Measurements from ENCODE around the gene HMGB3.
"Not testable (repeated sequence)": the region's sequence is repeated elsewhere in the genome, so short reads cannot be mapped to it uniquely, and the experiment has no call there.

The HMGB3 gene

DNA sequence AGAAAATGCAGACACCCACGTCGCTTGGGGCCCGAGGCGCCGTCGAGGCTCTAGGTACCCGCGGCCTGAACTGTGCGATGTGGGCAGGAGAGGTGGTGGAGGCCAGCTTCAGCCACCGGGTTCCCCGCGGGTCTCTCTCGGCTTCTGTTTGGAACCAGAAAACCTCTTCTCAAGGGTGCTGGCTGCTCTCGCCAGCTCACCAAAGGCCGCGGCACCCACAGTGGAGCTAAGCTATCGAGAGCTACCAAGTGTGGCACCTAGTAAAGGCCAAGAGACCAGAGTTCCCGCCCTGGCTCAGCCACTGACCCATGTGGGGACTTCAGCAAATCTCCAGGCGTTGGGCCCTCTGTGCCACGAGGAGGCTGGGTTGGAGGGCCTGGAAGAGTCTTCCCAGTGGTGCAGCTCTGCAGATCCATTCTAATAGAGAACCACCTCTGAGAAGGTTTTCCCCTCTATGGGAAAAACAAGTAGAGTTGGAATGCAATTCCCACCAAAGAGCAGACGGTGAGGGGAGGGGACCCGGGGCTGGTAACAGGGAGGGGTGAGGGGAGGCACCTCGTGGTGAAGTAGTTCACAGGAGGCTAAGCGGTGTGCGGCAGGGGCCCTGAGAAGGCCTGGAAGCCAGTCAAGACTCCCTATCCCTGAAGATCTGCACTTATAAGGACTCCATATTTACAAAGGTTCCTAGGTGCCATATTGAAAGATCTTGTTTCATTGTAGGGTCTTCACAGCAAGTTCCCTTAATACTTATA, 5.5 kb upstream of the HMGB3 start:
- no peak overlapping the region for H3K4me3 ChIP-seq (ENCODE audit: low read depth, low read length)
- TF ChIP-seq, protein P1, sequence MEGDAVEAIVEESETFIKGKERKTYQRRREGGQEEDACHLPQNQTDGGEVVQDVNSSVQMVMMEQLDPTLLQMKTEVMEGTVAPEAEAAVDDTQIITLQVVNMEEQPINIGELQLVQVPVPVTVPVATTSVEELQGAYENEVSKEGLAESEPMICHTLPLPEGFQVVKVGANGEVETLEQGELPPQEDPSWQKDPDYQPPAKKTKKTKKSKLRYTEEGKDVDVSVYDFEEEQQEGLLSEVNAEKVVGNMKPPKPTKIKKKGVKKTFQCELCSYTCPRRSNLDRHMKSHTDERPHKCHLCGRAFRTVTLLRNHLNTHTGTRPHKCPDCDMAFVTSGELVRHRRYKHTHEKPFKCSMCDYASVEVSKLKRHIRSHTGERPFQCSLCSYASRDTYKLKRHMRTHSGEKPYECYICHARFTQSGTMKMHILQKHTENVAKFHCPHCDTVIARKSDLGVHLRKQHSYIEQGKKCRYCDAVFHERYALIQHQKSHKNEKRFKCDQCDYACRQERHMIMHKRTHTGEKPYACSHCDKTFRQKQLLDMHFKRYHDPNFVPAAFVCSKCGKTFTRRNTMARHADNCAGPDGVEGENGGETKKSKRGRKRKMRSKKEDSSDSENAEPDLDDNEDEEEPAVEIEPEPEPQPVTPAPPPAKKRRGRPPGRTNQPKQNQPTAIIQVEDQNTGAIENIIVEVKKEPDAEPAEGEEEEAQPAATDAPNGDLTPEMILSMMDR (IDR thresholded peaks at IDR 0.05; ENCODE audit: borderline replicate concordance, insufficient read depth, low read depth, low read length), result no peak

DNA sequence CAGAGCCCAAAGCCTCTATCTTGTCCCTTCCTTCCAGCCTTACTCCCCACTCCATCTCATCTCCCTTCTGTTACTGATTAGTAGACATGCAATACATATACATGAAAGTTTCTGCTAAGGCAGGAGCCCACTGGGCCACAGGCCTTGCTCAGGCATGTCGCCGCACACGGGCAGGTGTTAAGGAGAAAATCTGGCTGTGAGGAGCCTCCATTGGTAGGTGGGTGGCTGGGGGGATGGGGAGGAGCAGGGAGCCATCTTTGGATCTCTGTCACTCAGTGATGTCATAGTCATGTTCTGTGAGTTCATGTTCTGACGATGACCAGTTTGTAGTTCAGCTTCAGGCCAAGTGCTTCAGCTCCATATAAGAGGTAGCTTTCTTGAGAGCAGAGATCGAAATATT, 2.9 kb upstream of the HMGB3 start:
- no peak overlapping the region for H3K4me3 ChIP-seq (ENCODE audit: low read depth, low read length)
- TF ChIP-seq, protein P1 (IDR thresholded peaks at IDR 0.05; ENCODE audit: borderline replicate concordance, insufficient read depth, low read depth, low read length), result no peak

GRCh38 chrX:150980711-150981110, 2.4 kb upstream of the HMGB3 start:
- TF ChIP-seq, protein P1 (IDR thresholded peaks at IDR 0.05; ENCODE audit: borderline replicate concordance, insufficient read depth, low read depth, low read length), result no peak
- H3K4me3 ChIP-seq (ENCODE audit: low read depth, low read length), result no peak overlapping the region

GRCh38 chrX:150982235-150982787, 824 bp upstream of the HMGB3 start:
- peak overlapping the region; percentile 71 for H3K4me3 ChIP-seq (ENCODE audit: low read depth, low read length)
- TF ChIP-seq, protein P1 (IDR thresholded peaks at IDR 0.05; ENCODE audit: borderline replicate concordance, insufficient read depth, low read depth, low read length), result no peak

GRCh38 chrX:150983521-150984168, 510 bp downstream of the HMGB3 start:
- H3K4me3 ChIP-seq (ENCODE audit: low read depth, low read length), result peak overlapping the region; percentile 62
- TF ChIP-seq, protein P1 (IDR thresholded peaks at IDR 0.05; ENCODE audit: borderline replicate concordance, insufficient read depth, low read depth, low read length), result no peak

- TF ChIP-seq, protein P1 (IDR thresholded peaks at IDR 0.05; ENCODE audit: borderline replicate concordance, insufficient read depth, low read depth, low read length), result no peak
- H3K4me3 ChIP-seq (ENCODE audit: low read depth, low read length), result peak overlapping the region; percentile 57
Measured at GRCh38 chrX:150984169-150984824, 1.2 kb downstream of the HMGB3 start.

DNA sequence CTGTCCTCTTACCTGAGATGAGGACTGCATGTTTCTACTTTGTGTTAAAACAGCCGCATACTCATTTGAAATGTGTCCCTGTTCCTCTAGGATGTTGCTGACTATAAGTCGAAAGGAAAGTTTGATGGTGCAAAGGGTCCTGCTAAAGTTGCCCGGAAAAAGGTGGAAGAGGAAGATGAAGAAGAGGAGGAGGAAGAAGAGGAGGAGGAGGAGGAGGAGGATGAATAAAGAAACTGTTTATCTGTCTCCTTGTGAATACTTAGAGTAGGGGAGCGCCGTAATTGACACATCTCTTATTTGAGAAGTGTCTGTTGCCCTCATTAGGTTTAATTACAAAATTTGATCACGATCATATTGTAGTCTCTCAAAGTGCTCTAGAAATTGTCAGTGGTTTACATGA, 4.6 kb downstream of the HMGB3 start:
- H3K4me3 ChIP-seq (ENCODE audit: low read depth, low read length), result not testable (repeated sequence)
